Neuronal stem cell (in vitro differentiated cells): ENCODE measurements around the gene CD248.

ENCODE experiments used
- DNase-seq: peaks from one replicate; pipeline ENCODE4 v3.0.0-alpha.2; 2013; ENCODE audit warnings: low spot score
- H2AFZ ChIP-seq: one replicate; pipeline ENCODE4 v1.6.1; 2013; ENCODE audit warnings: mild to moderate bottlenecking, low read length, inconsistent platforms
- H2AK5ac ChIP-seq: 2 replicates; pipeline ENCODE4 v1.6.1; 2013; ENCODE audit warnings: low read depth, mild to moderate bottlenecking, inconsistent platforms, low read length, moderate library complexity, mixed read lengths
- H2BK120ac ChIP-seq: 2 replicates; pipeline ENCODE4 v1.6.1; 2013; ENCODE audit warnings: low read depth, mild to moderate bottlenecking, inconsistent platforms, low read length, moderate library complexity, mixed read lengths
- H2BK12ac ChIP-seq: one replicate; pipeline ENCODE4 v1.6.1; 2013; ENCODE audit warnings: low read length, inconsistent platforms
- H2BK15ac ChIP-seq: 2 replicates; pipeline ENCODE4 v1.6.1; 2013; ENCODE audit warnings: mild to moderate bottlenecking, low read length, inconsistent platforms, mixed read lengths
- H2BK5ac ChIP-seq: one replicate; pipeline ENCODE4 v1.6.1; 2013; ENCODE audit warnings: inconsistent platforms, mild to moderate bottlenecking, low read length, moderate library complexity
- H3K14ac ChIP-seq: one replicate; pipeline ENCODE4 v1.6.1; 2013; ENCODE audit warnings: low read length, inconsistent platforms
- H3K18ac ChIP-seq: 2 replicates; pipeline ENCODE4 v1.6.1; 2013; ENCODE audit warnings: low read length, inconsistent platforms
- H3K23ac ChIP-seq: 2 replicates; pipeline ENCODE4 v1.6.1; 2013; ENCODE audit warnings: low read depth, mild to moderate bottlenecking, mixed read lengths, low read length, inconsistent platforms; ENCODE audit not compliant: poor library complexity
- H3K27ac ChIP-seq: replicated peaks from 3 replicates; pipeline ENCODE4 v1.5.1; 2013; ENCODE audit warnings: low read length, inconsistent platforms
- H3K27me3 ChIP-seq, 3 experiments: 2 replicates each; pipeline ENCODE4 v1.6.1; 2013; ENCODE audit warnings: low read length in 3 of 3, mild to moderate bottlenecking in 2 of 3, inconsistent platforms in 1 of 3, low read depth in 1 of 3, mixed read lengths in 1 of 3, moderate library complexity in 1 of 3; ENCODE audit not compliant: control insufficient read depth in 3 of 3, insufficient read depth in 3 of 3
- H3K36me3 ChIP-seq, 2 donors: replicated peaks in 1 of 2; 2 replicates each; pipeline ENCODE4 v1.6.1; 2013; ENCODE audit warnings: low read length in 2 of 2; ENCODE audit not compliant: control insufficient read depth in 2 of 2, insufficient read depth in 2 of 2
- H3K4ac ChIP-seq: 2 replicates; pipeline ENCODE4 v1.6.1; 2013; ENCODE audit warnings: inconsistent platforms, mild to moderate bottlenecking, low read length, moderate library complexity
- H3K4me1 ChIP-seq, 2 donors: 1 replicate in 1 of 2; 2 replicates in 1 of 2; pipeline ENCODE4 v1.6.1; 2013; ENCODE audit warnings: low read length in 2 of 2, low read depth in 1 of 2; ENCODE audit not compliant: control insufficient read depth in 2 of 2, insufficient read depth in 1 of 2
- H3K4me2 ChIP-seq: one replicate; pipeline ENCODE4 v1.6.1; 2013; ENCODE audit warnings: mild to moderate bottlenecking, low read length, inconsistent platforms; ENCODE audit not compliant: insufficient read depth, poor library complexity, severe bottlenecking
- H3K4me3 ChIP-seq, 2 donors: 2 replicates each; pipeline ENCODE4 v1.5.1; 2013; ENCODE audit warnings: low read length in 2 of 2, mild to moderate bottlenecking in 2 of 2, inconsistent platforms in 1 of 2, moderate library complexity in 1 of 2
- H3K79me1 ChIP-seq: one replicate; pipeline ENCODE4 v1.6.1; 2013; ENCODE audit warnings: low read depth, mild to moderate bottlenecking, inconsistent platforms, low read length, moderate library complexity
- H3K9ac ChIP-seq: one replicate; pipeline ENCODE4 v1.6.1; 2013; ENCODE audit warnings: mild to moderate bottlenecking, low read depth, low read length, inconsistent platforms; ENCODE audit not compliant: poor library complexity
- H3K9me3 ChIP-seq, 2 donors: replicated peaks in 1 of 2; 2 replicates each; pipeline versions ENCODE3 to v1.6.1; 2013; ENCODE audit warnings: low read length in 2 of 2, mild to moderate bottlenecking in 2 of 2, inconsistent platforms in 1 of 2, low read depth in 1 of 2, mixed read lengths in 1 of 2, moderate library complexity in 1 of 2; ENCODE audit not compliant: control insufficient read depth in 2 of 2, insufficient read depth in 1 of 2
- H4K8ac ChIP-seq: one replicate; pipeline ENCODE4 v1.6.1; 2013; ENCODE audit warnings: low read depth, mild to moderate bottlenecking, inconsistent platforms, low read length, moderate library complexity
- H4K91ac ChIP-seq: one replicate; pipeline ENCODE4 v1.6.1; 2013; ENCODE audit warnings: low read length, low read depth, mild to moderate bottlenecking, inconsistent platforms; ENCODE audit not compliant: poor library complexity
- WGBS, 2 donors: extraction: QIAGEN DNeasy Blood & Tissue Kit; methylation state at CpG; one replicate each; pipeline ENCODE4 v1.1.7; 2013; ENCODE audit warnings: missing lambda C conversion rate in 2 of 2, mixed read lengths in 1 of 2; ENCODE audit not compliant: insufficient read length in 2 of 2, insufficient replicate concordance in 1 of 2; ENCODE audit errors: extremely low coverage in 2 of 2; 5-methylcytosine and 5-hydroxymethylcytosine counted together

Gene CD248

DNA sequence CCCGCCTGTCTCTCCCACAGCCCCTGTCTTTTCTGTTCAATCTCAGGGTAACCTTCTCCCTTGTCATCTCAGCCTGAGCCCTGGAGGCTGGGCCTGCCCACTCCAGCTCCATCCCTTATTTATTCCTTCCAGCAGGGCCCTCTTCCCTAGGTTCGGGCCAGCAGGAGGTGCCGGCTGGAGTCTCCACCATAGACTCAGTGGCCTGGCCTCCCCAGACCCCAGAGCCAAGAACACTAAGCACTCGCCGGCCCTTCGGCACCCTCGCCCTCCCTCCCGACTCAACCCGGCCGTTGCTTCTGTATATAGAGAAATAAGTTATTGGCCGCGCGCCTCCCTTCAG is 49.8 kb downstream of the CD248 start:
- Histone ChIP-seq H3K27ac (peak overlapping the region; percentile 59), H2BK15ac (peak overlapping the region; percentile 83), H4K91ac (no peak overlapping the region), H3K18ac (peak overlapping the region; percentile 15), H2BK5ac (no peak overlapping the region), H3K4me1 (peaks cover 6% of the 10 kb centered on the region in 2 donors), H3K4me3 (peak overlapping the region; percentile 75 to 87), H3K23ac (peak overlapping the region; percentile 91), H3K27me3 (no peaks in the 10 kb centered on the region), H2AFZ (peak overlapping the region; percentile 86), H2BK12ac (no peak overlapping the region), H3K79me1 (peaks cover 11% of the 10 kb centered on the region), H4K8ac (no peak overlapping the region), H2BK120ac (no peak overlapping the region), H3K9ac (peak overlapping the region; percentile 63), H3K36me3 (peaks cover 51 to 64% of the 10 kb centered on the region in 2 donors), H2AK5ac (peak overlapping the region; percentile 47), H3K4me2 (peak overlapping the region; percentile 74), H3K9me3 (no peaks in the 10 kb centered on the region), H3K4ac (no peak overlapping the region), H3K14ac (peak overlapping the region; percentile 38)
- WGBS, 2 donors = no CpG with 5 or more reads among the region's 13 CpGs
- no peak for DNase-seq

DNA sequence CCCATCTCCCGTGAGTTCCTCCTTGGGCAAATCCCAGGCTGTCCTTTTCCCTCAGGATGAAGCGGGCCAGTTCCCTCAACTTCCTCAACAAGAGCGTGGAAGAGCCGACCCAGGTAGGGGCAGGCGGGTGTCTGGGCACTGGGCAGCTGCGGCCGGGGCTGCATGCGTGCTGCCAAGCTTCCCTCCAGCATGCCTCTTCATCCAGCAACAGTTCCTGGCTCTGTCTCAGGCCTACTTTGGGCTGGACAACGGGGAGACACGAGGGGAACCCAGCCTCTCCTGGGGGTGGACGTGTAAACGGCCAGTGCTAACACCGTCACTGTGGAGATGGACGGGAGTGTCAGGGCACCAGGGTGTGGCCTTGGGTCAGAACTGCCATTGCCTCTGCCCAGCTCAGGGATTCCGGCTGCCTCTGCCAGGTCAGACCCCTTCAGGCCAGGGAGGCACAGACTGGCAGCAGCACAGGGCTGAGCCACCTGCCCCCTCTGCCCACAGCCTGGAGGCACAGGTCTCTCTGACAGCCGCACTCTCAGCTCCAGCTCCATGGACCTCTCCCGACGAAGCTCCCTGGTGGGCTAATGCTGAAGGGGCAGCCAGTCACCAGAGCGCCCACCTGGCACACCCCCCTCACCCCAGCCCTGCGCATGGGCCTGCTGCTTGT is 50.3 kb downstream of the CD248 start:
- Histone ChIP-seq H2BK5ac (no peak overlapping the region), H3K27ac (no peak overlapping the region), H3K36me3 (peaks cover 51 to 64% of the 10 kb centered on the region in 2 donors), H4K91ac (no peak overlapping the region), H3K4me3 (peak overlapping the region; percentile 12 to 87), H3K4me2 (no peak overlapping the region), H3K9me3 (no peaks in the 10 kb centered on the region), H3K18ac (peak overlapping the region; percentile 48), H2BK15ac (peak overlapping the region; percentile 83), H3K14ac (peak overlapping the region; percentile 14), H3K4me1 (peaks cover 6% of the 10 kb centered on the region in 2 donors), H3K4ac (no peak overlapping the region), H3K79me1 (peaks cover 11% of the 10 kb centered on the region), H3K9ac (peak overlapping the region; percentile 64), H4K8ac (peak overlapping the region; percentile 65), H3K23ac (peak overlapping the region; percentile 73), H2BK12ac (peak overlapping the region; percentile 1), H3K27me3 (no peaks in the 10 kb centered on the region), H2BK120ac (no peak overlapping the region), H2AK5ac (peak overlapping the region; percentile 47), H2AFZ (no peak overlapping the region)
- DNase-seq = no peak
- WGBS, 2 donors = no CpG with 5 or more reads among the region's 20 CpGs

DNA sequence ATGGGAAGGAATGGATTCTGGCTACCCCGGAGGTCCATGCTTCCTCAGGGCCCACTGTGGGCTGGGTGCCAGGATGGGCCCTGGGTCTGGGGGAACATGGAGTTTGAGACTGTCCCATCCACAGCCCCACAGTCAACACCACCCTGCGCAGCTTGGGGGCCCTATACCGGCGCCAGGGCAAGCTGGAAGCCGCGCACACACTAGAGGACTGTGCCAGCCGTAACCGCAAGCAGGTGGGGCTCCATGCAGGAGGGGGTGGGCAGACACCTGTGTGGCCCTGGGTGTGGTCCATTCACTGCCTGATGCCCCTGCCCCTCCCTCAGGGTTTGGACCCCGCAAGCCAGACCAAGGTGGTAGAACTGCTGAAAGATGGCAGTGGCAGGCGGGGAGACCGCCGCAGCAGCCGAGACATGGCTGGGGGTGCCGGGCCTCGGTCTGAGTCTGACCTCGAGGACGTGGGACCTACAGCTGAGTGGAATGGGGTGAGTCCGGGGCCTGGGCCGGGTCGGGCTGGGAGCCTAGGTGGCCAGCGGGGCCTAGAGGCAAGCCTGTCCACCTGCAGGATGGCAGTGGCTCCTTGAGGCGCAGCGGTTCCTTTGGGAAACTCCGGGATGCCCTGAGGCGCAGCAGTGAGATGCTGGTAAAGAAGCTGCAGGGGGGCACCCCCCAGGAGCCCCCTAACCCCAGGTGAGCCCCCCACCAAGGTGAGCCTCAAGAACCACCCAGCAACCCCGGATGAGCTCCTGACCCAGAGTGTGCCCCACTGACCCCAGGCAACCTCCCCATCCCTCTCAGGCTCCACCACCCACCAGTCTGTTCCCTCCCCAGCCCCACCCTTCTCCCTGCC is 51.1 kb downstream of the CD248 start:
- H2AFZ ChIP-seq = no peak overlapping the region
- peaks cover 58 to 68% of the 10 kb centered on the region in 2 donors for H3K36me3 ChIP-seq
- H4K8ac ChIP-seq = no peak overlapping the region
- H3K14ac ChIP-seq = no peak overlapping the region
- no peak overlapping the region for H3K4ac ChIP-seq
- no peak overlapping the region for H4K91ac ChIP-seq
- H2BK120ac ChIP-seq = no peak overlapping the region
- H3K27ac ChIP-seq = no peak overlapping the region
- H3K79me1 ChIP-seq = peaks cover 11% of the 10 kb centered on the region
- no peak overlapping the region for H2AK5ac ChIP-seq
- no peak overlapping the region for H2BK12ac ChIP-seq
- no peak overlapping the region for H3K4me2 ChIP-seq
- H3K9me3 ChIP-seq = no peaks in the 10 kb centered on the region
- H2BK5ac ChIP-seq = peak overlapping the region; percentile 66
- no peaks in the 10 kb centered on the region for H3K27me3 ChIP-seq
- DNase-seq = no peak
- no peak overlapping the region for H2BK15ac ChIP-seq
- no peak overlapping the region for H3K18ac ChIP-seq
- H3K23ac ChIP-seq = no peak overlapping the region
- H3K4me1 ChIP-seq = peaks cover 6% of the 10 kb centered on the region in 2 donors
- peak overlapping the region; percentile 44 for H3K9ac ChIP-seq
- WGBS, 2 donors = no CpG with 5 or more reads among the region's 26 CpGs
- no peak overlapping the region for H3K4me3 ChIP-seq

DNA sequence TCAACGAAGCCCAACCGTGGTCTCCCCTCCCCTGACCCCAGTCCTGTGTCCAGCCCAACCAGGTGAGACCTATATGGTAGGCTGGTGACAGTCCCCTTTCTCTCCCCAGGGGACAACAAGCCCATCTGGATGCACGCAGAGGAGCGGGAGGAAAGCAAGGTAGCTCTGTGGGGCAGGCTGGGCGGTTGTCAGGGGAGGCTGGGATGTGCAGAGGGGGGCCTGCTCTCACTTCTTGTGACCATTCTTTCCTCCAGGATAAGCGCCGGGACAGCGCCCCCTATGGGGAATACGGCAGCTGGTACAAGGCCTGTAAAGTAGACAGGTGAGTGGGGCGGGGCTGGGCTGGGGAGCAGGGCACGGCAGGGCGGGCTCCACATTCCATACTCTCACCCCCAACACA is 51.9 kb downstream of the CD248 start:
- Histone ChIP-seq H3K9ac (no peak overlapping the region), H2AFZ (no peak overlapping the region), H3K23ac (no peak overlapping the region), H3K9me3 (peaks cover 0 to 2% of the 10 kb centered on the region in 2 donors), H2AK5ac (no peak overlapping the region), H3K4me2 (no peak overlapping the region), H3K27ac (no peak overlapping the region), H2BK15ac (no peak overlapping the region), H3K4me1 (peaks cover 6% of the 10 kb centered on the region in 2 donors), H2BK5ac (no peak overlapping the region), H4K91ac (no peak overlapping the region), H3K4ac (no peak overlapping the region), H2BK120ac (no peak overlapping the region), H3K18ac (no peak overlapping the region), H3K79me1 (peaks cover 6% of the 10 kb centered on the region), H3K4me3 (no peak overlapping the region), H3K14ac (no peak overlapping the region), H4K8ac (no peak overlapping the region), H2BK12ac (no peak overlapping the region), H3K36me3 (peaks cover 60 to 66% of the 10 kb centered on the region in 2 donors), H3K27me3 (peaks cover 0 to 2% (median 0%) of the 10 kb centered on the region in 3 experiments)
- no CpG with 5 or more reads among the region's 12 CpGs for WGBS, 2 donors
- DNase-seq = no peak
